C4-2B (cell line): ENCODE data around the gene DHRS11.

Source experiments
- CTCF ChIP-seq: fragments of 450-650 bp; conservative IDR thresholded peaks from 2 replicates; pipeline ENCODE4 v1.5.1; 2017; ENCODE audit warnings: mild to moderate bottlenecking
- ZFX ChIP-seq: fragments of 450-650 bp; IDR thresholded peaks from 2 replicates; pipeline ENCODE4 v1.6.1; 2017

- TF ChIP-seq CTCF, result no peak
- TF ChIP-seq ZFX, result no peak
These were observed 24.7 kb downstream of the DHRS11 start for GRCh38 chr17:36616061-36617029.
